Ascending aorta (tissue), 2 donors: ENCODE results near the gene CDX2. TPM values are rescaled to one million over a fixed set of nuclear protein-coding genes. Genes with fewer than 3 reads are reported as not detected.

Experiments used
- DNase-seq, 2 donors: peaks; one replicate each; pipeline ENCODE4 v3.0.0-alpha.2; 2019; ENCODE audit warnings: low spot score in 2 of 2
- H3K27ac ChIP-seq, 2 donors: fragments of 200-600 bp; sonication (generic); one replicate each; pipeline ENCODE4 v1.5.1; 2016 to 2017; ENCODE audit warnings: mild to moderate bottlenecking in 1 of 2
- H3K27me3 ChIP-seq: fragments of 200-600 bp; sonication (generic); one replicate; pipeline ENCODE4 v1.5.1; 2017
- H3K36me3 ChIP-seq, 2 donors: fragments of 200-600 bp; sonication (generic); one replicate each; pipeline ENCODE4 v1.5.1; 2016
- H3K4me1 ChIP-seq, 2 donors: fragments of 200-600 bp; sonication (generic); one replicate each; pipeline ENCODE4 v1.5.1; 2016 to 2017; ENCODE audit warnings: mild to moderate bottlenecking in 1 of 2
- H3K4me3 ChIP-seq, 2 donors: fragments of 200-600 bp; sonication (generic); one replicate each; pipeline ENCODE4 v1.5.1; 2016 to 2017; ENCODE audit warnings: mild to moderate bottlenecking in 1 of 2
- H3K9me3 ChIP-seq, 2 donors: fragments of 200-600 bp; sonication (generic); one replicate each; pipeline ENCODE4 v1.5.1; 2016
- CTCF ChIP-seq, 3 experiments: fragments of 200-600 bp in 2 of 3; fragments of 450-650 bp in 1 of 3; sonication (generic) in 2 of 3; IDR thresholded peaks; one replicate each; pipeline ENCODE4 v1.5.1; 2016 to 2019; ENCODE audit warnings: antibody characterized with exemption in 3 of 3, mild to moderate bottlenecking in 1 of 3, moderate library complexity in 1 of 3
- intact Hi-C: fragments of 100-400 bp; cut with DNase I; formaldehyde crosslinking; loops from one replicate; pipeline ENCODE4 v1.15.1; 2023
- total RNA-seq: library from RNA; depleted of rRNA; stranded (reverse); fragments of >200 nt; gene quantifications from one replicate; pipeline ENCODE4 v1.1.0, GENCODE V29; 2016

Gene CDX2
- total RNA-seq, 1 donor from 2014 or later, result not detected

DNA sequence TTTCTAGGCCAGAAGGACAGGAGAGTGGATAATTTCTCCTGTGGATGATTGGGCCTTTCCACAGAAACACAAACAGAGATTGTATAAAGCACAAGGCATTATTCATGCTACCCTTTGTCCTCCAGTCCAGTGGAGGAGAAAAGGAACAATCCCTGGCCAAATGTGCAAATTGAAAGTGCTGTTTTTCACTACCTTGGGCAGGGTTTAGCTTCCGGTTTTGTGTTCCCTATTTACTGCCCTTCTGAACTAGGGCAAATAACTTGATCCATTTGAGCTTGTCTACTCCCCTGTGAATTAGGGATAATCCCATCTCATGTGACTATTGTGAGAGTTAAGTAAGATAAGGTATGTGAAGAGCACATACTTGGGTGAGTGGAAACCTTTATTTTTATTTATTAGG lies 36.0 kb downstream of the CDX2 start:
- TF ChIP-seq CTCF (IDR thresholded peaks at IDR 0.05), result no peak
- H3K4me3 ChIP-seq, result no peak overlapping the region
- H3K9me3 ChIP-seq, result no peaks in the 10 kb centered on the region
- H3K36me3 ChIP-seq, result no peaks in the 10 kb centered on the region
- DNase-seq, result no peak
- H3K27ac ChIP-seq, result no peak overlapping the region
- intact Hi-C loops, result no loop called here
- H3K27me3 ChIP-seq, result peaks cover 6% of the 10 kb centered on the region
- no peaks in the 10 kb centered on the region for H3K4me1 ChIP-seq

- Histone ChIP-seq H3K27ac (no peak overlapping the region), H3K36me3 (no peaks in the 10 kb centered on the region), H3K9me3 (no peaks in the 10 kb centered on the region), H3K4me3 (no peak overlapping the region), H3K4me1 (peaks cover 0 to 2% of the 10 kb centered on the region in 2 donors), H3K27me3 (peaks cover 21% of the 10 kb centered on the region)
- no peak for TF ChIP-seq CTCF (IDR thresholded peaks at IDR 0.05)
- intact Hi-C loops, result no loop called here
- DNase-seq, result no peak
Observed at GRCh38 chr13:27929868-27930267, 39.2 kb downstream of the CDX2 start.

DNA sequence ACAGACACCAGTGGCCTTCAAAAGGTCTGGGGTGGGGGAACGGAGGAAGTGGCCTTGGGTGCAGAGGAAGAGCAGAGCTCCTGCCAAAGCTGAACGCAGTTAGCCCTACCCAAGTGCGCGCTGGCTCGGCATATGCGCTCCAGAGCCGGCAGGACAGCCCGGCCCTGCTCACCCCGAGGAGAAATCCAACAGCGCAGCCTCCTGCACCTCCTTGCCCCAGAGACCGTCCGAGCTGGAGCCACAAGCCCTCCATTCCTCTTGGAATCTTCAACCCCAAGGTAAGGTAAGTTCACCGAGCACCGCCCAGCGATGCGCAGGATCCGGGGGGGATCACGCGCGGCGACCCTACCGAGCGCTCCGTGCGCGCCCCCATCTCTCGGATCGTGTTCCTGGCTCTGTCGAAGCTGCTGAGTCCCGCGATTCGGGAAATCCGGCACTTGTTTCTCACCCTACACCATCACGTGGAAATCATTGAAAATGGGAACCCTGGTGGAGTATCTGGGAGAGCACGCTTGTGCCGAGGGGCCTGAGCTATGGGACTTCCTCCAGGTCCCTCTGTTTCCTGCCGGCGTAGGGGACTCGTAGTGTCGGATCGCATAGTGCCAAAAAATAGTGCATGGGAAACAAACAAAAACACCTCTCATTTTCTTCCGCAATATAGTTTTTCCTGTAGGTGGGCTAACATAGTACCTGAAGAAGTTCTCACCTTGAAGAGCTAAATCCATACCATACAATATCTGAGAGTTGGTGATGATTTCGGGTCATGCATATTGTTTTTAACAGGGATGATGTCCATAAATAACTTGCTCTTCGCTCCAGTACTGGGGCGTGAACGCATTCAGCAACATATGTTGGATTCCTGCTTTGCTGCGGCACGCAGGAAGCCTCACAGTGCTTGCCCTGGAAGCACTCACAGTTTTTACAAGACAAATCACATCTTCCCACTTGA lies 40.0 kb downstream of the CDX2 start:
- H3K27ac ChIP-seq, result no peak overlapping the region
- H3K27me3 ChIP-seq, result peaks cover 27% of the 10 kb centered on the region
- TF ChIP-seq CTCF (IDR thresholded peaks at IDR 0.05), result no peak
- peaks cover 0 to 2% of the 10 kb centered on the region in 2 donors for H3K4me1 ChIP-seq
- intact Hi-C loops, result no loop called here
- no peaks in the 10 kb centered on the region for H3K9me3 ChIP-seq
- no peak overlapping the region for H3K4me3 ChIP-seq
- no peaks in the 10 kb centered on the region for H3K36me3 ChIP-seq
- DNase-seq, result no peak

GRCh38 chr13:27928353-27928804 lies 40.7 kb downstream of the CDX2 start:
- H3K9me3 ChIP-seq, result no peaks in the 10 kb centered on the region
- peaks cover 27% of the 10 kb centered on the region for H3K27me3 ChIP-seq
- H3K27ac ChIP-seq, result no peak overlapping the region
- H3K4me3 ChIP-seq, result no peak overlapping the region
- no peak for TF ChIP-seq CTCF (IDR thresholded peaks at IDR 0.05)
- H3K4me1 ChIP-seq, result peaks cover 0 to 2% of the 10 kb centered on the region in 2 donors
- H3K36me3 ChIP-seq, result no peaks in the 10 kb centered on the region
- no peak for DNase-seq
- intact Hi-C loops, result no loop called here

- H3K27ac ChIP-seq, result no peak overlapping the region
- peaks cover 0 to 2% of the 10 kb centered on the region in 2 donors for H3K4me1 ChIP-seq
- H3K4me3 ChIP-seq, result no peak overlapping the region
- no peaks in the 10 kb centered on the region for H3K9me3 ChIP-seq
- peaks cover 32% of the 10 kb centered on the region for H3K27me3 ChIP-seq
- intact Hi-C loops, result no loop called here
- no peaks in the 10 kb centered on the region for H3K36me3 ChIP-seq
- no peak for DNase-seq
- TF ChIP-seq CTCF (IDR thresholded peaks at IDR 0.05), result no peak
Observed at GRCh38 chr13:27927444-27928352, 41.4 kb downstream of the CDX2 start.
